Endodermal cell (in vitro differentiated cells): ENCODE results near the gene GBF1. TPM values are rescaled to one million over a fixed set of nuclear protein-coding genes. Genes with fewer than 3 reads are reported as not detected.

Experiments used
- DNase-seq: peaks from one replicate; pipeline ENCODE4 v3.0.0-alpha.2; 2017
- H3K27ac ChIP-seq: 2 replicates; pipeline ENCODE4 v1.5.1; 2013; ENCODE audit warnings: mild to moderate bottlenecking, low read depth, low read length, moderate library complexity
- H3K27me3 ChIP-seq: 2 replicates; pipeline ENCODE4 v1.6.1; 2013; ENCODE audit warnings: mild to moderate bottlenecking, low read length, moderate library complexity; ENCODE audit not compliant: insufficient read depth, control insufficient read depth, poor library complexity, severe bottlenecking
- H3K36me3 ChIP-seq: 2 replicates; pipeline ENCODE4 v1.7.0; 2013; ENCODE audit warnings: mild to moderate bottlenecking, low read length, moderate library complexity; ENCODE audit not compliant: control insufficient read depth, insufficient read depth
- H3K4me1 ChIP-seq: one replicate; pipeline ENCODE4 v1.7.0; 2013; ENCODE audit warnings: low read length; ENCODE audit not compliant: control insufficient read depth, insufficient read depth
- H3K4me3 ChIP-seq: 2 replicates; pipeline ENCODE4 v1.5.1; 2013; ENCODE audit warnings: mild to moderate bottlenecking, low read length, moderate library complexity
- H3K9ac ChIP-seq: 2 replicates; pipeline ENCODE4 v1.6.1; 2013; ENCODE audit warnings: mild to moderate bottlenecking, low read length, moderate library complexity; ENCODE audit not compliant: poor library complexity, severe bottlenecking; ENCODE audit errors: extremely low read depth
- H3K9me3 ChIP-seq: 2 replicates; pipeline ENCODE4 v1.6.1; 2013; ENCODE audit warnings: mild to moderate bottlenecking, low read length, moderate library complexity; ENCODE audit not compliant: control insufficient read depth
- H3K27ac Mint-ChIP-seq: 2 replicates; pipeline ENCODE4 v1.8.0; 2020; ENCODE audit warnings: mixed read lengths
- H3K27me3 Mint-ChIP-seq: 2 replicates; pipeline ENCODE4 v1.8.0; 2021; ENCODE audit warnings: mild to moderate bottlenecking, mixed read lengths; ENCODE audit not compliant: insufficient read depth
- H3K36me3 Mint-ChIP-seq: 2 replicates; pipeline ENCODE4 v1.8.0; 2020; ENCODE audit warnings: low read depth, mixed read lengths
- H3K4me1 Mint-ChIP-seq: 2 replicates; pipeline ENCODE4 v1.8.0; 2020; ENCODE audit warnings: mixed read lengths
- H3K4me3 Mint-ChIP-seq: 2 replicates; pipeline ENCODE4 v1.8.0; 2020; ENCODE audit warnings: mild to moderate bottlenecking, moderate library complexity, mixed read lengths
- H3K9me3 Mint-ChIP-seq: 2 replicates; pipeline ENCODE4 v1.8.0; 2020; ENCODE audit warnings: mild to moderate bottlenecking, mixed read lengths
- CTCF ChIP-seq: fragments of 200-600 bp; sonication (generic); conservative IDR thresholded peaks from 2 replicates; pipeline ENCODE4 v1.5.0; 2021; ENCODE audit warnings: antibody characterized with exemption, mild to moderate bottlenecking
- WGBS, 2 experiments: methylation state at CpG; one replicate each; pipeline versions ENCODE4 v1.1.5 to v1.1.7; 2013; ENCODE audit warnings: missing lambda C conversion rate in 2 of 2, mixed read lengths in 1 of 2; ENCODE audit not compliant: insufficient coverage in 1 of 2, insufficient read length in 1 of 2; 5-methylcytosine and 5-hydroxymethylcytosine counted together
- total RNA-seq, 2 donors: library from RNA; stranded (reverse); fragmentation: NEBNext Ultra II Directional in 1 of 2; extraction: Animal tissue kit (Norgen Biotek cat#: 25700) in 1 of 2; gene quantifications; 2 replicates in 1 of 2; 3 replicates in 1 of 2; pipeline ENCODE4 v1.2.1, GENCODE V29; 2021

The GBF1 gene
- total RNA-seq, 2 donors from 2014 or later = 31.1 to 31.4 TPM

GRCh38 chr10:102411341-102412255 lies 166.3 kb downstream of the GBF1 start:
- WGBS, 2 experiments = 91 to 95% methylated on average over 10 to 14 of the region's 14 CpGs
- DNase-seq = no peak
- H3K27ac Mint-ChIP-seq = no peak overlapping the region
- H3K4me1 Mint-ChIP-seq = peaks cover 18% of the 10 kb centered on the region
- no peaks in the 10 kb centered on the region for H3K36me3 ChIP-seq
- peak overlapping the region; percentile 53 for H3K4me3 Mint-ChIP-seq
- H3K4me1 ChIP-seq = no peaks in the 10 kb centered on the region
- peaks cover 74% of the 10 kb centered on the region for H3K27me3 Mint-ChIP-seq
- peaks cover 65% of the 10 kb centered on the region for H3K27me3 ChIP-seq
- no peak overlapping the region for H3K4me3 ChIP-seq
- peak overlapping the region; percentile 94 for H3K27ac ChIP-seq
- no peak for TF ChIP-seq CTCF
- no peaks in the 10 kb centered on the region for H3K9me3 Mint-ChIP-seq
- H3K36me3 Mint-ChIP-seq = no peaks in the 10 kb centered on the region
- H3K9ac ChIP-seq = no peak overlapping the region
- no peaks in the 10 kb centered on the region for H3K9me3 ChIP-seq

GRCh38 chr10:102412293-102412692 lies 167.0 kb downstream of the GBF1 start:
- Histone ChIP-seq H3K9me3 (no peaks in the 10 kb centered on the region), H3K27ac (peak overlapping the region; percentile 94), H3K36me3 (no peaks in the 10 kb centered on the region), H3K4me1 (no peaks in the 10 kb centered on the region), H3K27me3 (peaks cover 60% of the 10 kb centered on the region), H3K4me3 (no peak overlapping the region), H3K9ac (no peak overlapping the region)
- Mint-ChIP-seq H3K4me1 (peaks cover 18% of the 10 kb centered on the region), H3K27ac (no peak overlapping the region), H3K4me3 (no peak overlapping the region), H3K9me3 (no peaks in the 10 kb centered on the region), H3K27me3 (peaks cover 70% of the 10 kb centered on the region), H3K36me3 (no peaks in the 10 kb centered on the region)
- DNase-seq = no peak
- TF ChIP-seq CTCF = no peak
- 89 to 95% methylated on average over 4 to 10 of the region's 10 CpGs for WGBS, 2 experiments

- H3K9me3 ChIP-seq = no peaks in the 10 kb centered on the region
- H3K36me3 ChIP-seq = no peaks in the 10 kb centered on the region
- H3K27me3 ChIP-seq = peaks cover 60% of the 10 kb centered on the region
- Mint-ChIP-seq H3K27me3 (peaks cover 68% of the 10 kb centered on the region), H3K27ac (no peak overlapping the region), H3K36me3 (no peaks in the 10 kb centered on the region), H3K4me3 (no peak overlapping the region), H3K4me1 (peaks cover 20% of the 10 kb centered on the region), H3K9me3 (no peaks in the 10 kb centered on the region)
- H3K4me3 ChIP-seq = no peak overlapping the region
- H3K9ac ChIP-seq = no peak overlapping the region
- 41 to 60% methylated on average over 1 to 5 of the region's 5 CpGs for WGBS, 2 experiments
- H3K27ac ChIP-seq = peak overlapping the region; percentile 94
- DNase-seq = peak; percentile 65
- no peak for TF ChIP-seq CTCF
- no peaks in the 10 kb centered on the region for H3K4me1 ChIP-seq
Measured at GRCh38 chr10:102413053-102413705, 167.8 kb downstream of the GBF1 start.
